GM10266 (cell line): ENCODE data around the gene SRMS.

Experiments
- DNase-seq: peaks from one replicate; pipeline ENCODE4 v3.0.0; 2012; ENCODE audit errors: extremely low spot score
- CTCF ChIP-seq: IDR thresholded peaks from 2 replicates; pipeline ENCODE4 v1.5.1; 2012; ENCODE audit warnings: mild to moderate bottlenecking, low read depth; ENCODE audit not compliant: control insufficient read depth, insufficient read depth; ENCODE audit errors: missing control alignments

The SRMS gene

GRCh38 chr20:63529861-63530787 lies 17.4 kb downstream of the SRMS start:
- TF ChIP-seq CTCF = no peak
- no peak for DNase-seq

GRCh38 chr20:63529180-63529860 lies 18.2 kb downstream of the SRMS start:
- no peak for TF ChIP-seq CTCF
- DNase-seq = no peak

GRCh38 chr20:63527184-63527583 lies 20.4 kb downstream of the SRMS start:
- DNase-seq = no peak
- TF ChIP-seq CTCF = no peak

- TF ChIP-seq CTCF = no peak
- DNase-seq = no peak
Observed at GRCh38 chr20:63525971-63526370, 21.6 kb downstream of the SRMS start.

GRCh38 chr20:63525185-63525584 lies 22.4 kb downstream of the SRMS start:
- TF ChIP-seq CTCF = no peak
- no peak for DNase-seq

GRCh38 chr20:63522981-63523611 lies 24.5 kb downstream of the SRMS start:
- TF ChIP-seq CTCF = no peak
- no peak for DNase-seq
